ENCODE measurements around the gene BMERB1.
"Not testable (repeated sequence)": the region's sequence is repeated elsewhere in the genome, so short reads cannot be mapped to it uniquely, and the experiment has no call there.

BMERB1 gene

DNA sequence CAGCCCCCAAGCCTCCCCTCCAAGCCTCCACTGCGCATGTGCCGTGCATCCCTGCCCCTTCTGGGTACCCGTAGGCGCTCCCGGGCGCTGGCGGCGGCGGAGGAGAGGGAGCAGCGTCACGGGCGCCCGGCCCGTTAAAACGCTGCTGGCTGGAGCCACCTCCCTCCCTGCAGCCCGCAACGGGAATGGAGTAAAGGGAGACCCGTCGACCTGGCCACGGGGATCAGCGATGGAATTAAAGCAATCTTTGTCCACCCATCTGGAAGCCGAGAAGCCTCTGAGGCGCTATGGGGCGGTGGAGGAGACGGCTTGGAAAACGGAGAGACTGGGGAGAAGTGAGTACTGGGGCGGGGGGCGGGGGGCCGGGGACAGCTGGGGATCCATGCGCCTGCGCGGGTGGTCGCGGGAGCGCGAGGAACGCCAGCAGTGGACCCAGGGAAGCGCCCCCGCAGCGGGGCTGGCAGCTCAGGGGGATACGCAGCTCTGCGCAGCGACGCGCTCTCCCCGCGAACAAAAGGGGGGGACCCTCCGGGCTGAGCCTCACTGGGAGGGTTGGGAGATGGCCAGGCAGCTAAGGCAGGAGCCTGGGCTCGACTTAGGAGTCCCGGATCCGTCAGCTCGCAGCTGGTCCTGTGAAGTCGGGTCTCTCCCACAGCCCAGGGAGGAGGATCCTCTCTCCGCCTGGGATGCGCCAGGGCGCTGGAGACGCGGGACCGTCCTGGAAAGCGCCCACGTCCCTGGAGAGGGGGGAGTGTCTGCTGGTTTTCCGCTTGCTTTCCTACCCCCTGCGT, at the start of gene BMERB1:
Gene BMERB1, plus strand, starts transcription at position 164 of the 791 bp plus-strand sequence. Its CDS starts 66 bp downstream, at position 230.
- DNase-seq = peak; percentile 21

DNA sequence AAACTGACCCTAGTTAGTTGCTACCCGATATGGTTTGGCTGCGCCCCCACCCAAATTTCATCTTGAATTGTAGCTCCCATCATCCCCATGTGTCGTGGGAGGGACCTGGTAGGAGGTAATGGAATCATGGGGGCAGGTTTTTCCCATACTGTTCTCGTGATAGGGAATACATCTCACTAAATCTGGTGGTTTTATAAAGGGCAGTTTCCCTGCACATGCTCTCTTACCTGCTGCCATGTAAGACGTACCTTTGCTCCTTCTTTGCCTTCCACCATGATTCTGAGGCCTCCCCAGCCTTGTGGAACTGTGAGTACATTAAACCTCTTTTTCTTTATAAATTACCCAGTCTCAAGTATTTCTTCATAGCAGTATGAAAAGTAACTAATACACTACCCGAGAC, 46.3 kb upstream of the BMERB1 start:
- DNase-seq = not testable (repeated sequence)

DNA sequence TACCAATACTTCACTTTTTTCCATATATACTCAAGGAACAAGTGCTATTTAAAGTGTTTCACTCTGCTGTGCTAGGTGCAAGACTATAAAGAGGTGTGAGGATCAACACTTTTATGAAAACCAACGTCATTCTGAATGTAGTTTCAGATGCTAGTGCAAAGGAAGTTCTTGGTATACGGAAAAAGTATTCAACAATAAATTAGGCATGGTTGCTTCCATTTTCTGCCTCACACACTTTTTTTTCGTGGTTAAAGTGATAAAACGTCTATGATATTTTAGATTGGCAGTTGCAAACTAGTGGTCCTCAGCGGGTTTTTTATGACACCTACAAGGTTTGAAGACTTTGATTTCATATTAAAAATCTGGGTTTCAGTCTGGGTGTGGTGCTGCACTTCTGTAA, 44.5 kb upstream of the BMERB1 start:
- DNase-seq = not testable (repeated sequence)

DNA sequence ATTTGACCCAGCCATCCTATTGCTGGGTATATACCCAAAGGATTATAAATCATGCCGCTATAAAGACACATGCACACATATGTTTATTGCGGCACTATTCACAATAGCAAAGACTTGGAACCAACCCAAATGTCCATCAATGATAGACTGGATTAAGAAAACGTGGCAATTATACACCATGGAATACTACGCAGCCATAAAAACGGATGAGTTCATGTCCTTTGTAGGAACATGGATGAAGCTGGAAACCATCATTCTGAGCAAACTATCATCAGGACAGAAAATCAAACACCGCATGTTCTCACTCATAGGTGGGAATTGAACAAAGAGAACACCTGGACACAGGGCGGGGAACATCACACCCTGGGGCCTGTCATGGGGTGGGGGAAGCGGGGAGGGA, 41.4 kb upstream of the BMERB1 start:
- not testable (repeated sequence) for DNase-seq

DNA sequence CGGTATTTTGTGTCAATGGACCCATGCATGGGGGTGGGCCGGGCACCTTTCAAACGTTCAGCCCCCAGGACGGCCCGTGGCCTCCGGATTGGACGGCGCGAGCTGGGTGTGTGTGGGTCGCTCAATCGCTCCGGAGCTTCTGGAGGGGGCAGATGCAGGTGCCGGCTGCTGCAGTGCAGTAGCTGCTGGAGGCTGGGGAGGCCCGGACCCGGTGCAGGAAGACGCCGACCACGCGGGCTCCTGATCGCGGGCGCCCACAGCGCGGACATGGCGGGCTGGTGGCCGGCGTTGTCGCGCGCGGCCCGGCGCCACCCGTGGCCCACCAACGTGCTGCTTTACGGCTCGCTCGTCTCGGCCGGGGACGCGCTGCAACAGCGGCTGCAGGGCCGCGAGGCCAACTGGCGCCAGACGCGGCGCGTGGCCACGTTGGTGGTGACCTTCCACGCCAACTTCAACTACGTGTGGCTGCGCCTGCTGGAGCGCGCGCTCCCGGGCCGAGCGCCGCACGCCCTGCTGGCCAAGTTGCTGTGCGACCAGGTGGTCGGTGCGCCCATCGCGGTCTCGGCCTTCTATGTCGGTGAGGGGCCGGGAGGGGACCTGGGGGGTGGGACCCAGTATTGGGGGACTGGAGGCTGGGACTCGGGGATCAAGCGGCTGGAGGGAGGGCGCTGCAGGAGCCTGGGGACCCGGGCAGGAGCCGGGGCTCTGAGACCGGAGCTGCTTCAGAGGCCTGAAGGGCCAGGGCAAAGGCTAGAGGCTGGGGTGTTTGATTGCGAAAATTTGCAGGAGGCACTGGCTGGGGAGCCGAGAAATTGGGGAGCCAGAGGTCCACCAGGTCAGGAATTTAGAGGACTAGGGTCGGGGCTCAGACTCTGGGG, 38.5 kb upstream of the BMERB1 start, which contains the start of gene MPV17L:
Gene MPV17L, plus strand, starts transcription at position 124 of the 878 bp plus-strand sequence. Its CDS starts 144 bp downstream, at position 268.
- DNase-seq = not testable (repeated sequence)

DNA sequence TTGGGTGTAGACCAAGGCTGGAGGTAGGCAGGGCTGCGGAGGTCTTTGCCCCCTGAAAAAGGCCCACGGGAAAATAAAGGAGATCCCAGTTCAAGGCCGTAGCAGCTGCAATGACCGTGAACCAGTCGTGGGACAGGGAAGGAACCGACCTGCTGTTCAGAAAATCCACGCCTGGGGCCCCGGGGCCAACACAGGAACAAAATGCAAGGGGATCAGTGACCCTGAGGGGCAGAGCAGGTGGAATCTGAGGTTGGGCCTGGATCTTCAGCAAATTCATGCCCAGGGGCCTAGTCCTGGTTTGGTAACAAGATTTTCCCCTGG, 37.9 kb upstream of the BMERB1 start:
- not testable (repeated sequence) for DNase-seq

DNA sequence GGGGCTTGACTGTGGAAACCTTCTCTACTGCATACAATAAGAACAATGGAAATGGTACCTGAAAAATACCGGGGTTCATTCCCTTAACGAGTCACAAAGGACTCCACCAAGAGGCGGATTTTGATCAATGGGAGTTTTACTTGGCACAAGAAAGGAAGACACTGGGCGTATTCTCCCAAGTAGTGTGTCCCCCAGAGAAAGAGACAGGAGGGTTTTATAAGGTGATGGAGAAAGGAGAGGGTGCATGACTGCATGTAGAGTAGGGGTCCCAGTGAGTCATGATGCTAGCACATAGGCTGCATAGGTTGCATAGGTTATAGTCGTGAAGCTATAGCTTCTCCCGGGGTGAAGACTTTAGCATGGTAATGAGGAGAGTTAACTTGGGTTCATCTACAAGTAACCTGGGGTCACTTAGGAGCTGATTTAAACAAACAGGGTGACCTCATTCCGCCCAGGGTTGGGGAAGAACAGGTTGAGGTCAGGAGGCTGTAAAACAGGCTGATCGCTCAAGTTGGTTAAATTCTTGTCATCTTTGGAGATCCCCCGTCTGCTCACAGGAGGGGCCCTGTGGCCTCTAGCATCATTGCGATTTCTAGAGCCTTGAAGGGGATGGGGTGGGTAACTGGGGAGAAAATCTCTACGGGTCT, 37.3 kb upstream of the BMERB1 start:
- no peak for DNase-seq

DNA sequence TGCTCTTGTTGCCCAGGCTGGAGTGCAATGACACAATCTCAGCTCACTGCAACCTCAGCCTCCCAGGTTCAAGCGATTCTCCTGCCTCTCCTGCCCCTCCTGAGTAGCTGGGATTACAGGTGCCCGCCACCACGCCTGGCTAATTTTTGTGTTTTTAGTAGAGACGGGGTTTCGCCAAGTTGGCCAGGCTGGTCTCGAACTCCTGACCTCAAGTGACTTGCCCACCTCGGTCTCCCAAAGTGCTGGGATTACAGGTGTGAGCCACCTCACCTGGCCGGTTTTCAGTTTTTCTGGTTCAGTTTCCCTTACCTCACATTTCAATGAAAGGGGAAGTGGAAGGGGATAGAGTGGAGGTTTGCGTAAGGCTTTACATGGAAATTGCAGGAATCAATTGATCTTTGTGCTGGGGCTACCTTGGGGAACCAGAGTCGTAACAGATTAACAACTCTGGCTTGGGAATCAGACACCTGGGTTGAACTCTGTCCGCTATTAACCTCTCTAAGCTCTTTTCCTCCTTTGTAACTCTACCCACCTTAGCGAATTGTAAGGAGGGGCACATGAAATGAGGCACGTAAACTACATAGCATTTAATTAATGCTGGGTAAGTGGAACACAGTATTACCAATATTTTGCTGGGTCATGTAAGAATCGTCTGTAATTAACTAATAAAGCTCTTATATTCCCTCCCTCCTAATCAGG, 35.6 kb upstream of the BMERB1 start:
- DNase-seq = no peak

DNA sequence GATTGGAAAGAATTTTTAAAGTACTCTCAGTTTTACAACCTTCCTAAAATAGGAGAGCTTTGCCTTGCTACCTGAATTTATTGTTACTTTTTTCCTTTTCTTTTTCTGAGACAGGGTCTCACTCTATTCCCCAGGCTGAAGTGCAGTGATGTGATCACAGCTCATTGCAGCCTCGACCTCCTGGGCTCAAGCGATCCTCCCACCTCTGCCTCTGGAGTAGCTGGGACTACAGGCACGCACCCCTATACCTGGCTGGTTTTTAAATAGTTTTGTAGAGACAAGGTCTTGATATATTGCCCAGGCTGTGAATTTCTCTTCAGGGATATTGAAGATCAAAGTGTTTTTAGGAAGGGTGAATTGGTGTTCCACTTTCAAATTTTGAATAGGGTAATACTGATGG, 35.1 kb upstream of the BMERB1 start:
- no peak for DNase-seq

DNA sequence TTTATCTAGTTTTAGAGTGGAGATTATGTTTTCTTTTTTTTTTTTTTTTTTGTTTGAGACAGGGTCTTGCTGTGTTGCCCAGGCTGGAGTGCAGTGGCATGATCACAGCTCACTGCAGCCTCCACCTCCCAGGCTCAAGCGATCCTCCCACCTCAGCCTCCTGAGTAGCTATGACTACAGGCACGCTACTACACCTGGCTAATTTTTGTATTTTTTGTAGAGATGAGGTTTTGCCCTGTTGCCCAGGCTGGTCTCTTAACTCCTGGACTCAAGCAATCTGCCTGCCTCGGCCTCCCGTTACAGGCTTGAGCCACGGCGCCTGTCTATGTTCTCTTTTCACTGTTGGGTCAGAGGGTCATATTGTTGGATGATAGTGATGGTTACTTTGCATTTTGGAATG, 34.1 kb upstream of the BMERB1 start:
- not testable (repeated sequence) for DNase-seq

DNA sequence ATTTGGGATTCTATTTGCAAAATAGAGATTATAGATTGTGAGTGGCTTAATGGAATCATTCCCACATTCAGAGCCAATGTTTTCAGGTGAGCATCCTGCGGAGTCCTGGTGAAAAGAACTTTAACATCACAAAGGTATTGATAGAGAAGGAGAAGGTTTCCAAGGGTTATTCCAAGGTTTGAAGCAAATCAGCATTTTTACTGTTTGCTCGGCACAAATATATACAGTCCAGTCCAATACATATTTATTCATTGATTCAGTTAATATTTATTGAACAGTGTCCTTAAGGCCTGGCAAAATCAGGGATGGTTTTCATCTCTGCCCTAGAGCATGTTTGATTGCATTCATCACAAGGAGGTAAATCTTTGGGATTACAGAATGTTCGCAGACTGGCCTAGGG, 32.4 kb upstream of the BMERB1 start:
- DNase-seq = no peak

DNA sequence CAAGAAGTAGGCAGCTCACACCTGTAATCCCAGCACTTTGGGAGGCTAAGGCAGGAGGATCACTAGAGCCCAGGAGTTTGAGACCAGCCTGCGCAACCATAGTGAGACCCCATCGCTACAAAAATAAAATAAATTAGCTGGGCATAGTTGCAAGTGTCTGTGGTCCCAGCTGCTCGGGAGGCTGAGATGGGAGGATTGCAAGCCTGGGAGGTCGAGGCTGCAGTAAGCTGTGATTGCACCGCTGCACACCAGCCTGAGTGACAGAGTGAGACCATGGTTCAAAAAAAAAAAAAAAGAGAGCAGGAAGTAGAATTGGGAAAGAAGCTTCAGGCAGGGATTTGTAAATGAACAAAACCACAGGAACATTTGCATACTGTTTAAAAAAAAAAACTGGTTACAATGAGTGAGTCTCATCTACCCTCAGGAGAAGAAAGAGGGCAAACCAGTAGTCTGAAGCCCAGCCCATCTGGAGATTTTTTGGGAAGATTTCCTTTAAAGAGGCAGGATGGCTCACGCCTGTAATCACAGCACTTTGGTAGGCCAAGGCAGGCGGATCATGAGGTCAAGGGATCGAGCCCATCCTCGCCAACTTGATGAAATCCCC, 30.9 kb upstream of the BMERB1 start:
- no peak for DNase-seq

DNA sequence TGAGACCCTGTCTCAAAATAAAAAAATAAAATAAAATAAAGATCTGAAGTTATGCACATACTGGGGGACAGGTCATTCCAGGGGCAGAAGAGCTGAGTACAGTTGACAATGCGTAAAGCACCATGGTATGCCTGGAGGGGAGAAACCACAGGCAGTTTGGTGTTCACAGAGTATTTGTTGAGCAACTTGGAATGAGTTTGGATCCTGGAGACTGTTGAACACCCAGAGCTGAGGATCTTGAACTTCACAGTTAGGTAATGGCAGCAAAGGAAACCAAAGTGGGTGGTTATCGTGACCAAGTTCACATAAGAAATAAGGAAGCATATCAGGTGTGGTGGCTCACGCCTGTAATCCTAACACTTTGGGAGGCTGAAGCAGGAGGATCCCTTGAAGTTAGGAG, 30.3 kb upstream of the BMERB1 start:
- not testable (repeated sequence) for DNase-seq

DNA sequence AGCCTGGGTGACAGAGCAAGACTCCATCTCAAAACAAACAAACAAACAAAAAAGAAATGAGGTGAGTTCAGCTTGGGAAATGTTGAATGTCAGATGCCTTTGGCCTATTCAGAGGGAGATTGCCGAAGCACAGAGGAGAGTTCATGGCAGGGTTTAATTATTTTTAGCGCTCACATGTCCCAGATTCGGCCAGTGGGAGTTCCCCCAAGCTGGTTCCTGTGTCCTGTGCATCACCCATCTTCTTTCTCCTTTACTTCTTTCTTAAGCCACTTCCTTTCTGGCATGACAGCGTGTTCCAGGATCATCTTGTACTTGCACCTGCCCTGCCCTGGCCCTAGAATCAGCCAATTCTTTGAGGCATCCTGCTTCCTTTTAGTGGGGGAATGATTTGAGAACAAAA, 29.6 kb upstream of the BMERB1 start:
- peak; percentile 36 for DNase-seq

DNA sequence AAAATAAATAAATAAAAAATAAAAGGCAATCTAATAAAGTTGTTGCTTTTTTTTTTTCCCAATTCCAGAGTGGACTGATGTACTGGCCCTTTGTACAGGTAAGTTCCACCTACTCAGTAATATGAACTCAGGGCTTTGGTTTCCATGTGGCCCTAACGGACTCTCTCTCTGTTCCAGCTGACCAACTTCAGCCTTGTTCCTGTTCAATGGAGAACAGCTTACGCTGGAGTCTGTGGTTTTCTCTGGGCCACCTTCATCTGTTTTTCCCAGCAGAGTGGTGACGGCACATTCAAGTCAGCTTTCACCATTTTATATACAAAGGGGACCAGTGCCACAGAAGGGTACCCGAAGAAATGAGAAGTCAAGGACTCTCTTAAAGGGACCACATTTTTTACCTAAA, 26.6 kb upstream of the BMERB1 start:
- DNase-seq = not testable (repeated sequence)

DNA sequence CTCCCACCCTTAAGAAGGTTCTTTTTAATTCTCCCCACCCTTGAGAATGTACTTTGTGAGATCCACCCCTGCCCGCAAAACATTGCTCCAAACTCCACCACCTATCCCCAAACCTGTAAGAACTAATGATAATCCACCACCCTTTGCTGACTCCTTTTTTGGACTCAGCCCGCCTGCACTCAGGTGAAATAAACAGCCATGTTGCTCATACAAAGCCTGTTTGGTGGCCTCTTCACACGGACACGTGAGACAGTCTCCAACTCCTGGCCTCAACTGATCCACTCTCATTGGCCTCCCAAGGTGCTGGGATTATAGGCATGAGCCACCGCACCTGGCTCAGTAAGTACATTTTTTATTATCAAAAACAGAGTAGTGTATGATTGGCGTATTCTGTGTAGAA, 24.9 kb upstream of the BMERB1 start:
- DNase-seq = not testable (repeated sequence)

DNA sequence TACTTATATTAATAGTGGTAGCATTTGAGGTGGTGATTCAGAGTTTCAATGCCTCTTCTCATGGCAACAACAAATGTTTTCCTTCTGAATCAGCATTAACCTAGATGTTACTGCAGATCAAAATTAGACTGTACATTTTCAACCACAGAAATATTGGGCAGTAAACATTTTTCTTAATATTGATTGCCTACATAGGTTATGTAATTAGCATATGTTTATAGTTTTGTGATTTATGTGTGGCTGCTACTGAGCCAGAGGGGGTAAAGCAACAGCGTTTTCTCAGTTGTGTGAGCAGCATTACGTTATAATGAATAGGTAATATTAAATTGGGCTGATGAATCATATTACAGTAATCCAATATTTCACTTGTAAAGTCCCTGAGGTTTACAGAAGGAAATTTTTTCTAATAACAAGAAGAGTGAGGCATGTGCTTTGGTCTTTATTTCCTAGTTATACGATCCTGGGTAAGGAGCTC, 18.8 kb upstream of the BMERB1 start:
- DNase-seq = no peak

DNA sequence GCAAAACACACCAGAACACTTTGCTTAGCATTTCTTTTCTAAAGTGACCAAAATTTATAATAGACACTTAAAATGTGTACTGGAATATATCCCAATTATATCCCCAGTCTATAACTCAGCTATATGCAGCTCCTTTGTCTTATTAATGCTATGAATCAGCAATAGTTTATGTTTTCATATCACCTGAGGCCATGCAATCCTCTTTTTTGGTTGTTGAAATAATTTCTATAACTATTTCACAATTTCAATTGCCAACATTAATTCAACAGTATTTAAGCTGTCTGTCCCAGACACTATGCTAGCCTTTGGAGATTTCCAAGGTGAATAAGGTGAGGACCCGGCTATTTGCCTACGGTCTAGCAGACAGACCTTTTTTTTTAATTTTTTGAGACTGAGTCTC, 17.2 kb upstream of the BMERB1 start:
- no peak for DNase-seq

DNA sequence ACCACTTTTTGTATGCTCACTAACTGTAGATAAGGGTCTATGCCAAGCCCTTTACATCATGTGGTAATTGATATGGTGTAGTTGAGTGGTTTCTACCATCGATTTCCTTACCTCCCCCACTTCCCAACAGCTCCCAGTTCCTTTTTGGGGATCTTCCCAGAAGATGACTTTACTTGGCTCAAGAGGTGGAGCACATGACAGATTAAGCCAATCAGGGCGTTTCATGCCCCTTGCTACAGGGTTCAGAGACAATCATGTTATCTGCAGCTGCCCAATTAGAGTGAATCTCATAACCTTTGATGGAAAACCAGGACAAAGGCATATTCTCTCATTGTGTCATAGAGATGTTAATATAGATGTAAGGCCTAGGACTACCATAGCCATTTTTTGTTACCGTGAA, 16.2 kb upstream of the BMERB1 start:
- no peak for DNase-seq

DNA sequence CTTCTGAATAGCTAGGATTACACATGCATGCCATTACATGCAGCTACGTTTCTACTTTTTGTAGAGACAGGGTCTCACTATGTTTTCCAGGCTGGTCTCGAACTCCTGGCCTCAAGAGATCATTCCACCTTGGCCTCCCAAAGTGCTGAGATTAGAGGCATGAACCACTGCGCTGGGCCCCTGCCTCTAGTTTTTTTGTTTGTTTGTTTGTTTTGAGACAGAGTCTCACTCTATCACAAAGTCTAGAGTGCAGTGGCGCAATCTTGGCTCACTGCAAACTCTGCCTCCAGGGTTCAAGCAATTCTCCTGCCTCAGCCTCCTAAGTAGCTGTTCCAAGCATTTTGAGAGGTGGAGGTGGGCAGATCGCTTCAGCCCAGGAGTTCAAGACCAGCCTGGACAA, 12.7 kb upstream of the BMERB1 start:
- DNase-seq = not testable (repeated sequence)

DNA sequence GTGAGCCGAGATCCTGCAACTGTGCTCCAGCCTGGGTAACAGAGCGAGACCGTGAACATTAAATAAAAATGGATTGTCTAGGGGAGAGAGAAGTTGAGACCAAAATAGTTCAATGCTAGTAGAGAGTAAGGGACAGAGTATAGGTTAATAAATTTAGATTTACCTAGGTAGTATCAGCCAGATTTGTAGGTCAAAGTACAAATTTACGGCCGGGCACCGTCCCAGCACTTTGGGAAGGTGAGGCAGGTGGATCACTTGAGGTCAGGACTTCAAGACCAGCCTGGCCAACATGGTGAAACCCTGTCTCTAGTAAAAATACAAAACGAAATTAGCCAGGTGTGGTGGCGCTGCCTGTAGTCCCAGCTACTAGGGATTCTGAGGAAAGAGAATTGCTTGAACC, 12.2 kb upstream of the BMERB1 start:
- DNase-seq = no peak

DNA sequence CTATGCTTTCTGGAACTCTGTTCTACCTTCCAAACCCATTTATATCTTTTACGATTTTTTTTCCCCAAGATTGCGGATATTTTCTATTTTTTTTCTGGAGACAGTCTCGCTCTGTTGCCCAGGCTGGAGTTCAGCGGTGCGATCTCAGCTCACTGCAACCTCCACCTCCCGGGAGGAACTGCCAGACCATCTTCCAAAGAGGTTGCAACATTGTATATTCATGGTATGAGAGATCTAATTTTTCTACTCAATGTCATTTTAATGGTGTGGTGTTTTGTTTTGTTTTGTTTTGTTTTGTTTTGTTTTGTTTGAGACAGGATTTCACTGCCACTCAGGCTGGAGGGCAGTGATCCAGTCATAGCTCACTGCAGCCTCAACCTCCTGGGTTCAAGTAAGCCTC, 8.5 kb upstream of the BMERB1 start:
- DNase-seq = no peak

All from CD4-positive, alpha-beta T cell treated with Interferon gamma for 1 hour (primary cell).